Panc1 (cell line): Measurements from ENCODE around the gene ITPKC.

ENCODE experiments used
- CTCF ChIP-seq: fragments of 450-650 bp; IDR thresholded peaks from 2 replicates; pipeline ENCODE4 v1.5.1; 2017; ENCODE audit warnings: mild to moderate bottlenecking
- POLR2AphosphoS5 ChIP-seq: IDR thresholded peaks from 2 replicates; pipeline ENCODE4 v1.6.1; 2012; ENCODE audit warnings: mild to moderate bottlenecking, low read depth, low read length, moderate library complexity
- REST ChIP-seq, 2 experiments: IDR thresholded peaks; 2 replicates each; pipeline ENCODE4 v1.6.1; 2011 to 2012; ENCODE audit warnings: low read depth in 2 of 2, control low read depth in 1 of 2, low read length in 1 of 2, mild to moderate bottlenecking in 1 of 2, moderate library complexity in 1 of 2; ENCODE audit not compliant: insufficient read depth in 1 of 2
- SIN3A ChIP-seq: IDR thresholded peaks from 2 replicates; pipeline ENCODE4 v1.6.1; 2012; ENCODE audit warnings: low read depth, mild to moderate bottlenecking, low read length, moderate library complexity, borderline replicate concordance; ENCODE audit not compliant: insufficient read depth

GRCh38 chr19:40702337-40703012 lies 14.4 kb upstream of the ITPKC start:
- no peak; the same call in 1 of the 2 replicates for TF ChIP-seq CTCF
- no peak for TF ChIP-seq REST (IDR thresholded peaks at IDR 0.05; ENCODE audit: insufficient read depth in 1 of 2, low read depth in 2 of 2, low read length in 1 of 2)
- no peak for TF ChIP-seq POLR2AphosphoS5
- TF ChIP-seq SIN3A = no peak
